Fibroblast of skin of back (primary cell): ENCODE data around the gene CUX1.
"Not testable (repeated sequence)": the region's sequence is repeated elsewhere in the genome, so short reads cannot be mapped to it uniquely, and the experiment has no call there.

Experiments used
- DNase-seq: peaks from one replicate; pipeline ENCODE4 v3.0.0-alpha.2; 2013

Gene CUX1

DNA sequence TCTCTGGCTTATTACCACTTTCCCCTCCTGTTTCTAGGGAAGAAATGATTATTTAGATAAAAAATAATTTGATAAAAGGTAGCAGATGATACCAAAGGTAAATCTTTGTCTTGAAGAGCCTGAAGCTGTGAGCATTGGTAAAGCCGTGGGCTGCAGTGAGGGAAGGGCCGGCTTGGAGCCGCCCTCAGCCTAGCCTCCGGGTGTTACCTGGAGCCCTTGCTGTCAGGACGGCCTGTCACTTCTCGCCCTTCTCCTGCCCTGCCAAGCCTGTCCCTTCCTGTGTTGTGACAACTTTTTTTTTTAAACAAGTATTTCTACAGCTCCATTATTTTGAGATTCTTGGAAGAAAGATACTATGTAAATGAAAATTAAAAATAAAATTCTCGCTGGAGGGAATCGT, 7.0 kb downstream of the CUX1 start:
- no peak for DNase-seq

- no peak for DNase-seq
Observed at GRCh38 chr7:101826081-101826835, 8.8 kb downstream of the CUX1 start.

- no peak for DNase-seq
Observed at GRCh38 chr7:101828301-101829020, 11.0 kb downstream of the CUX1 start.

DNA sequence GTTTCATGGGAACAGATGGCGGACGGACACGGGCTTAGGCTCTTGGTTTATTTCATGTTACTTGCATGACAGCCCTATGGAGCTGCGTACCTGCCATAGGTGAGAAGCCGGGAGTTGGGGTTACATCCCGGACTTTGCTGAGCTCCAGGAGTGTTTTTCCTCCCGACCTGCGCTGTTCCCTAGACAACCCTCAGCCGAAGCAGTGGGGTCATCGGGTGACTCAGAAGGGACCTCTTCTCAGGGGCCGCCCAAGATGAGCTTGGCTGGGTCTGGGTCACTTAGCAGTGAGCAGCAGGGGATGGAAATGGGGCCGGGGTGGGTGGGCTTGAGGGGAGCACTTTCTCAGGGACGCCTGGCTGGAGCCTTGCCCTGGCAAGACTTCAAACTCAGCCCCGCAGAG, 11.9 kb downstream of the CUX1 start:
- no peak for DNase-seq

GRCh38 chr7:101829821-101830220, 12.4 kb downstream of the CUX1 start:
- no peak for DNase-seq

- not testable (repeated sequence) for DNase-seq
Observed at GRCh38 chr7:101831396-101831795, 14.0 kb downstream of the CUX1 start.

GRCh38 chr7:101832205-101832631, 14.8 kb downstream of the CUX1 start:
- no peak for DNase-seq

DNA sequence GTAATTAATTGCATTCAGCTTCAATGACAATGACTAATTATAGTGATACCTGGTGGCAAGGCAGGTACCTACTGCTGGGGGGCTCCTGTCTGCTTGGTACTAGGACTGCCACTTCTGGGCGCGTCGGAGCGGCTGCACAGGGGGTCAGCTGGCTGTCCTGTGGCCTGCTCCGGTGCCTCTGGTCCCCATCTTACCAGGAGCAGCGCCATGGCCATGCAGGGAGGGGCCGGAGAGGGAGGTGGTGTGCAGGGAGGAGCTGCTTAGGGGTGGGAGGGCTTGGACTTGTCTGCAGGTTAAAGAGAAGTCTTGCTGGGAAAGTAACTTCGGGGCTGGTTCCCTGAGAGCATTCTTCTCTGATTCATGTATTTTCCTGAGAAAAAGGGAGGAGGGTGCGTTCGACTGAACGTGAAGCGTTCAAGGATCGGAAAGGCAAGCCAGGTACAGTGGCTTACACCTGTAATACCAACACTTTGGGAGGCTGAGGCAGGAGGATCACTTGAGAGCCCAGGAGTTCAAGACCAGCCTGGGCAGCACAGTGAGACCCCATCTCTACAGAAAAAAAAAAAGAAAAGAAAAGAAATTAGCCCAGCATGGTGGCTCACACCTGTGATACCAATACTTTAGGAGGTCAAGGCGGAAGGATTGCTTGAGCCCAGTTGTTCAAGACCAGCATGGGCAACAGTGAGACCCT, 15.4 kb downstream of the CUX1 start:
- DNase-seq = no peak

DNA sequence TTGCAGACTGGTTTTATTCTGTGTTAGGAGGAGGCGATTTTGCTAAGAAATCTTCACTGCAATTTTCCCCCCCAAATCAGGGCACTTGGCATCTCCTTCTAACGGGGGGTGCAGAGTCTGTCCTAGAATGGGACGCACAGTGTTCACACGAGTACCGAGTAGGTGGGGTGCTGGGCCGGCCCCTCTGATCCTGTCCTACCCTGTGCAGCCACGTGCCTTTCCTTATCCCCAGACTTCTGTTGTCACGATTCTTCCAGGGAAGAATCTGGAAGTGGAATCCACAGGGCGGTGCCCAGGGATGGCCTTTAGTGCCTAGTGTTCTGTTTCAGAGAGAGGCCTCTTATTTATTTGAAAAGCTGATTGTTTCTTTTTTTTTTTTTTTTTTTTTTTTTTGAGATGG, 16.4 kb downstream of the CUX1 start:
- DNase-seq = no peak

DNA sequence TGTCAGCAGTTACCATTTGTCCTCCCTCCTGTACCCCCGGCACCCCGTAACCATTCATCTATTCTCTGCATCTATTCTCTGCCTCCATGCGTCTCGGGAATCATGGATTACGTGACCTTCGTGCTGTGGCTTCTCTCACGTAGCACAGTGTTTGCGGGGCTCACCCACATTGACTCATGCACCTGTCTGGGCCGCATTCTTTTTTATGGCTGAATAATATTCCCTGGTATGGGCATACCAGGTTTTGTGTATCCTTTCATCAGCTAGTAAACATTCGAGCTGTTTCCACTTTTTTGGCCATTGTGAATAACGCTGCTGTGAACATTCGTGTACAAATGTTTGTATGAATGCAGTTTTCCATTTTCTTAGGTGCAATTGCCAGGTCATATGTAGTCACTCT, 17.7 kb downstream of the CUX1 start:
- DNase-seq = no peak

- not testable (repeated sequence) for DNase-seq
Observed at GRCh38 chr7:101837433-101837832, 20.0 kb downstream of the CUX1 start.

GRCh38 chr7:101838837-101839483, 21.5 kb downstream of the CUX1 start:
- no peak for DNase-seq

- no peak for DNase-seq
Observed at GRCh38 chr7:101841328-101841727, 23.9 kb downstream of the CUX1 start.

DNA sequence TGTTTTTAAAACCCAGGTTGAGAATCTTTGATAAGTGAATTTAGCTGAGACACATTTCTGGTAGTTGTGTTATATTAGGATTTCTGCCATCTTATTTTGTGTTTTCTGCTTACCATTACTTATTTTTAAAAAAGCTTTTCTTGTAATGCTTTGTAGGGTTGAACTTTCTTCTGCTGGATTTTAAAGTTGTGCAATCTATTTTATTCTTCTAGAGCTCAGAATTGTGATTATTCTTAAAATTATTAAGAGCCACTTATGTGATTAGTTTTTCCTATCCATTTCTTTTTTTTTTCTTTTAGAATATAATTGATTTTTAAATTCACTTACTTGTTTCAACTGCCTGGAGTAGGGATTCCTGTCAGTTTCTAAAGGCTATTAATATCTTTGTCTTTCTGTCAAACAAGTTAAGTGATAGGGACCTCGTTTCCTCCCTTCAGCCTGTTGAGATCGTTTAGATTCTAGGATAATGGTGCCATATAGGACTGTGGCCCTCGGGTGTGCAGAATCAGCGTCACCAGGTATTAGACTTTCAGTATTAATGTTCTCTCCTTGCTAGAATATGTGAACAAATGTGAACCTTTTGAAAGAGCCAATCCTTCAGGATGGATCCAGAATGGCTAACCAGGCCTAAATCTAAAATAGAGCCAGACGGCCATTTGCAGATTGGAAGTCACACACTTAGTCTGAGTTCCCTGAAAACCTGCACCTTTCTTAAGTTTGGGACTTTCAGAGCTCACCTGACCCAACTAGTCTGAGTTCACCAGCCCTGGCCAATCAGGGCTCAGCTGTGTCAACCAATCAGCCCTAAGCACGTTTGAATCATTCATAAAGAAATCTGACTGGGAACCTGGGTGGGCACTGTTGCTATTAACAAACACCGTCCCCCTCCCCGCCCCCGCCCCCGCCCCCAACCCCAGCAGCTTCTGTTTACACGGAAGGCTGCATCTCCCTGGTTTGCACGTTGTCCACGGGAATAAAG, 26.2 kb downstream of the CUX1 start:
- no peak for DNase-seq

DNA sequence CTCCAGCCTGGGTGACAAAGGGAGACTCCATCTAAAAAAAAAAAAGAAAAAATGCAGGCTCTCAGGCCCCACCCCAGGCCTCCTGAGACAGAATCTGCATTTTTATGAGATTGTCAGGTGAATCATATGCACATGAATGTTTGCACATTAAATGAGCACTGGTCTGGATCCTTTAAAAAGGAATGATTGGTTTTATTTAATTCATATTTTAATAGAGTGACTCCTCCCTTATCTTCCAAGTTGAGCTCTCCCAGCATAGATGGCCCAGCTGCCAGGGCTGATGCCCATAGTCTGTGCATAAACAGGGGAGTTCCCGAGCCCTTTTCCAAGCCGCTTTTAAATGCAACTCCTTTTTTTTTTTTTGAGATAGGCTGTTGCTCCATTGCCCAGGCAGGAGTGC, 28.5 kb downstream of the CUX1 start:
- DNase-seq = no peak

DNA sequence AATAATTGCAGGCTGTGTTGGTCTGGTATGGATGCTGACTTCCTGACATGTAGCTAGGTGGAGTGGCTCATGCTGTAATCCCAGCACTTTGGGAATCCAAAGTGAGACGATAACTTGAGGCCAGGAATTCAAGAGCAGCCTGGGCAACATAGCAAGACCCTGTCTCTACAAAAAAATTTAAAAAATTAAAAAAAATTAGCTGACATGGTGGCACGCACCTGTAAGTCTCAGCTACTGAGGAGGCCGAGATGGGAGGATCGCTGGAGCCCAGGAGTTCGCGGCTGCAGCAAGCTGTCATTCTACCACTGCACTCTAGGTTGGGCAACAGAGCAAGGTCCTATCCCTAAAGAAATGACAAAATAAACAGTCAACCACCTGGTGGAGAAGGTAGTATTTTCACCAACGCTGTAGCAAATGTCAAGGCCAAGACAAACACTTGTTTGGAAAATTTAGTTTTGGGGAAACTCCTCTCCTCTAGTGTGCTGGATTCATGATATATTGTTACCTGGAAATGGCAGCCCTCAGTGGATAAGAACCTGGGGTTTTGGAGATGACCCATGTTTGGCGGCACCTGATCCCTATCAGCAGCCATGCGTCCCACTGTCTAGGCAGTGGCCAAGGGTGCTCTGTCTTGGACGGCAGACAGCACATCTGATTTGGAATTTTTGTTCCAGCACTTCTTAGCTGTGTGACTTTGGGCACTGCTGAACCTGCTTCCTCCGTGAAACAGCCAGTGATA, 29.5 kb downstream of the CUX1 start:
- DNase-seq = no peak

GRCh38 chr7:101848208-101848951, 31.0 kb downstream of the CUX1 start:
- no peak for DNase-seq

DNA sequence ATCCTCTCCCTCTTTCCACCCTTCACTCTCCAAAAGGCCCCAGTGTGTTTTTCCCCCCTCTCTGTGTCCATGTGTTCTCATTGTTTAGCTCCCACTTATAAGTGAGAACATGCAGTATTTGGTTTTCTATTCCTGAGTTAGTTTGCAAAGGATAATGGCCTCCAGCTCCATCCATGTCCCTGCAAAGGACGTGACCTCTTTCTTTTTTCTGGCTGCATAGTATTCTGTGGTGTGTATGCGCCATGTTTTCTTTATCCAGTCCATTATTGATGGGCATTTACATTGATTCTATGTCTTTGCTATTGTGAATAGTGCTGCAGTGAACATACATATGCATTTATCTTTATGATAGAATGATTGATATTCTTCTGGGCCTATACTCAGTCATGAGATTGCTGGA, 31.9 kb downstream of the CUX1 start:
- DNase-seq = not testable (repeated sequence)

DNA sequence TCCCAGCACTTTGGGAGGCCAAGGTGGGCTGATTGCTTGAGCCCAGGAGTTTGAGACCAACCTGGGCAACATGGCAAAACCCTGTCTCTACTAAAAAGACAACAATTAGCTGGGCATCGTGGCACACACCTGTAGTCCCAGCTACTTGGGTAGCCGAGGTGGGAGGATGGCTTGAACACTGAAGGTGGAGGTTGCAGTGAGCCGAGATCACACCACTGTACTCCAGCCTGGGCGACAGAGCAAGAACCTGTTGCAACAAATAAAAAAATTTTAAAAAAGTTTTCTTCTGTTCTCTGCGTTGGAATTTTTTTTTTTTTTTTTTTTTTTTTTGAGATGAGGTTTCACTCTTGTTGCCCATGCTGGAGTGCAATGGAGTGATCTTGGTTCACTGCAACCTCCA, 34.9 kb downstream of the CUX1 start:
- not testable (repeated sequence) for DNase-seq

DNA sequence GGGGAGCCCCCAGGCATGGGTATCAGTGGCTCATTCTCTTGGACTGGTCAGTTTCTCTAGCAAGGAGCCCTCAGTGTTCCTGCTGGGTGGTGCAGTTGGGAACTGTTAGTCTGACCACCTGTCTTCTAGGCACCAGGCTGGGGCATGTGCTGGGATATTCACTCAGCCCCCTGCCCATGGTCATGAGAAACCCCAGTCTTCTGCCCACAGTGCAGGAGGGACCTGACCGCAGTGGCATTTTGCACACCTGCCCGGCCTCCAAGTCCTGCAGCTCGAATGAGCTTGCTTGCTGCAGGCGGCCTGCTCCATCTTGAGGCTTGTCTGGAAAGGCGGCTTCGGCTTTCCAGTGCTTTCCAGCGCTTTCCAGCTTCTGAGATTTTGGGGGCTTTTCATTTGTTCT, 36.3 kb downstream of the CUX1 start:
- DNase-seq = no peak
